Mesodermal cell (in vitro differentiated cells): ENCODE data around the gene PICALM.

Experiments used
- H3K27ac ChIP-seq: 2 replicates; pipeline ENCODE4 v1.7.0; 2013; ENCODE audit warnings: mild to moderate bottlenecking, low read depth, low read length, moderate library complexity; ENCODE audit not compliant: severe bottlenecking
- H3K36me3 ChIP-seq: 2 replicates; pipeline ENCODE4 v1.7.1; 2013; ENCODE audit warnings: mild to moderate bottlenecking, low read length, moderate library complexity; ENCODE audit not compliant: control insufficient read depth, insufficient read depth
- H3K4me1 ChIP-seq: one replicate; pipeline ENCODE4 v1.7.1; 2013; ENCODE audit warnings: mild to moderate bottlenecking, low read length; ENCODE audit not compliant: insufficient read depth, control insufficient read depth, poor library complexity, severe bottlenecking
- H3K4me3 ChIP-seq: 2 replicates; pipeline ENCODE4 v1.7.0; 2013; ENCODE audit warnings: low read length, control low read depth, mild to moderate bottlenecking; ENCODE audit not compliant: insufficient read depth, poor library complexity, severe bottlenecking; ENCODE audit errors: extremely low read depth
- H3K9me3 ChIP-seq: 2 replicates; pipeline ENCODE4 v1.7.1; 2013; ENCODE audit warnings: mild to moderate bottlenecking, low read length, moderate library complexity; ENCODE audit not compliant: control insufficient read depth
- WGBS, 2 experiments: methylation state at CpG; one replicate each; pipeline ENCODE4 v1.1.5; 2013; ENCODE audit warnings: missing lambda C conversion rate in 2 of 2; ENCODE audit not compliant: insufficient coverage in 2 of 2; 5-methylcytosine and 5-hydroxymethylcytosine counted together

PICALM gene

DNA sequence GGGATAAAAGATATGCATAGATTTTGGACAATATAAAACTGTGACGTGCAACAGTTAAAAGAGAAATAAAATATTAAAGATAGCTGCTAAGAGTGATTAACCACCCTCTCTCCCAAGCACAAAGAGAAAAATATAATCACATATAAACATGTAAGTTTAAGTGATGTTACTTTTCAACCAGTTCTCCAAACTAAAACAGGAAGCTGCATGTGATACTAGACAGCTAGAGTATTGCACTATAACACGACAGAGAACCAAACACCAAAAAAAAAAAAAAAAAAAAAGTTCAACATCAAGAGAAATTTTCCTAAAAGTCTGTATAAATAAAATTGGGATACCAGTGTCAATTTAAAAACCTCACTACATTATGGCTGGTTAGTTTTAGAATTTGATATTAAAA is 79.1 kb downstream of the PICALM start:
- peaks cover 67% of the 10 kb centered on the region for H3K36me3 ChIP-seq
- H3K9me3 ChIP-seq: no peaks in the 10 kb centered on the region
- no peaks in the 10 kb centered on the region for H3K4me1 ChIP-seq
- H3K27ac ChIP-seq: no peak overlapping the region
- no CpG with 5 or more reads among the region's 2 CpGs for WGBS, 2 experiments
- no peak overlapping the region for H3K4me3 ChIP-seq

DNA sequence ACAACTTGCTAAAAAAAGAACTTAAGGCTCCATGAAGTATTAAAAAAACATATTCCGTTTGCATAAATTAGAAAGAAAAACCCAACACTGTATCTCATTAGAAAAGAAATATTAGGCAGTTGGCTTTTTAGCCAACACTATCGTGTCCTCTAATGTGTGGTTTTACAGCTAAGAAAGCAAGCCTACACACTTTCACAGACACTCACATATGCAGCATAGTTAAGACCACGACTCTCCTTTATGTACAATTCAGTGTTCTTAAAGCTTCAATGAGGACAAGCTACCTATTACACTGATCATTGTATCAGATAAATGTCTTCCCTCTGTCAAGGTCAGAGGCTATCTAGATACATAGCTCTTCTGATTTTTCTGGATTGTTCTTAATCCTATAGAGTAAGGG is 80.1 kb downstream of the PICALM start:
- Histone ChIP-seq H3K4me3 (no peak overlapping the region), H3K27ac (no peak overlapping the region), H3K9me3 (no peaks in the 10 kb centered on the region), H3K4me1 (no peaks in the 10 kb centered on the region), H3K36me3 (peaks cover 68% of the 10 kb centered on the region)
- WGBS, 2 experiments: 94 to 100% methylated on average over 1 to 3 of the region's 3 CpGs

DNA sequence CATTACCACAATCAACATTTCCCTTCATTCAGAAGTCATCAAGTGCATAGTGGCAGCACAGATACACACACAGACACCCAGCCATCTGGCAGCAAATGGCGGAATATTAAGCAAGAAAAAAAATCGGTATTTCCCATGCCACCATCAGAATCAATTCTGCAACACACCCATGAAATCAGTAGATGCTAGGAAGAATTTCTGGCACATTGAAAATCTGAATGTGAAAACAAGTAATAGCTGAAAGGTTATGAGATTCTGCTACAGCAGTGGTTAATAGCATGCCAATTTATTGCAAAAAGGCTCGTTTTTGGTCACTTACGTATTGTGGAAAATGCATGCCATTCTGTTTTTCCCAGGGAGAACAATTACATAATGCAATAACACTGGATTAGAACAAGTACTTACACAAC is 91.1 kb downstream of the PICALM start:
- Histone ChIP-seq H3K27ac (no peak overlapping the region), H3K36me3 (peaks cover 68% of the 10 kb centered on the region), H3K4me1 (no peaks in the 10 kb centered on the region), H3K4me3 (no peak overlapping the region), H3K9me3 (no peaks in the 10 kb centered on the region)
- 83 to 100% methylated on average over 1 to 2 of the region's 4 CpGs for WGBS, 2 experiments

DNA sequence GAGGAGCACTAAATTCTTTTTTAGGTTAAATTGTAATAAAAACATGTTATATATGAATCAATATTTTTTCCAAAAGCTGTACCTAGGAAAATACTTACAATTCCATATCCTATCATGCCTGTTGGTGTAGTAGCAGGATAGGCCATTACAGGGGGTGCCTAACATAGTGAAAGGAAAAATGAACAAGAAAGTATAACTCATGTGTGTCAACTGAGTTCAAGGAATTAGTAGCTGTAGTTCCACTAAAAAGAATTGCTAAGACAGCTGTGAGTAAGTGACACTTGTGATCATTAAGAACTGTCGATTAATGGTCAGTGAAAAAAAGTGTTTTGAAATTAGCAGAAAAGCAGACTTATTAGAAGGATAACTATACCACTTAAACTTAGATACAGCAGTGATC is 92.4 kb downstream of the PICALM start:
- H3K4me1 ChIP-seq: no peaks in the 10 kb centered on the region
- H3K4me3 ChIP-seq: no peak overlapping the region
- H3K36me3 ChIP-seq: peaks cover 73% of the 10 kb centered on the region
- H3K27ac ChIP-seq: no peak overlapping the region
- no peaks in the 10 kb centered on the region for H3K9me3 ChIP-seq
- no CpG with 5 or more reads among the region's 1 CpG for WGBS, 2 experiments

DNA sequence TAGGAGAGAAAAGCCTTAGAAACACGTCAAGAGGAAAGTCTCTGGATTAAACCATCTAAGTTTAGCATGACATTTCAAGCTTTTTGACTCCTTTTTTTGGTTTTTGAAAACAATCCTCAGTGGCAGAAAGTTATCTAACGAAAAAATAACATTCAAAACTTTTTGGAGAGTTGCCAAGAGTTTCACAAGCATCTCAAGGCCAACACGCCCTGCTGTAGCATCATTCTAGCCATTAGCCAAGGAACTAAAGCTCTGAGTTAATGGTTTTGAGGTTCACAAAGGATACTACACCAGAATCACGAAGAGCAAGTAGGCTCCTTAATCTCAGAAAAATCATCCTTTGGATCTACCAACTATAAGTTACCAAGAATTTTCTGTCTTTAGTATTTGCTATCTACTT is 94.8 kb downstream of the PICALM start:
- H3K9me3 ChIP-seq: no peaks in the 10 kb centered on the region
- H3K36me3 ChIP-seq: peaks cover 74% of the 10 kb centered on the region
- H3K27ac ChIP-seq: no peak overlapping the region
- H3K4me1 ChIP-seq: peaks cover under 1% of the 10 kb centered on the region
- 90 to 100% methylated on average over 2 of the region's 4 CpGs for WGBS, 2 experiments
- H3K4me3 ChIP-seq: no peak overlapping the region

DNA sequence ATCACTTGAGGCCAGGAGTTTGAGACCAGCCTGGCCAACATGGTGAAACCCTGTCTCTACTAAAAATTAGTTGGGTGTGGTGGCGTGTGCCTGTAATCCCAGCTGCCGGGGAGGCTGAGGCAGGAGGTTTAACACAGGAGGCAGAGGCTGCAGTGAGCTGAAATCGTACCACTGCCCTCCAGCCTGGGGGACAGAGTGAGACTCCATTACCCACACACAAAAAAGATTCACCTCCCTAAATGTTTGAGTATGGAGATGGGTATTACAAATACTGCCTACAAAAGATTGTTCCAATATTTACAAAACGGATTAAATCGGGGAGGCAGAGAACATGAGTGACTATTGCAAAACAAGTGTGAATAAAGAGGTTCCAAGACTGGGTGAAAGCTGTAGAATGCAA is 98.3 kb downstream of the PICALM start:
- Histone ChIP-seq H3K9me3 (no peaks in the 10 kb centered on the region), H3K4me3 (no peak overlapping the region), H3K36me3 (peaks cover 82% of the 10 kb centered on the region), H3K4me1 (peaks cover 4% of the 10 kb centered on the region), H3K27ac (no peak overlapping the region)
- 83 to 96% methylated on average over 1 to 4 of the region's 5 CpGs for WGBS, 2 experiments

DNA sequence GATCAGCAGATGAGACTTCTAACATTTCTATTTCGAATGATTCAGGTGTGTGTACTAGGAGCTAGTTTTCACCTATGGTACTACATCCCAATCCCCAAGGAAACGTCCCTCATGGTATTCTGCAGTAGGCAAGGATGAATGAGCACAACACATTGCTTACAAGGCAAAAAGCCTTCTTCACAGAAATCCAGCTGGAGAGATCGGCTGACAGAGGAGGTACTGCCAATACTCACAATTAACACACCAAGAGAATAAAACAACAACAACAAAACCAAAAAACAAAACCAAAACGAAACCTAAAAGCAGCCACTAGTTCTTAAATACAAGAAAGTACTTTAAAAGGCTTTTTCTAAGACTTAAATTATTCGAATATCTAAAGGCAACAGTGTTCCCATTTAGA is 101.4 kb downstream of the PICALM start:
- Histone ChIP-seq H3K27ac (no peak overlapping the region), H3K4me3 (no peak overlapping the region)
- 81 to 100% methylated on average over 1 to 2 of the region's 5 CpGs for WGBS, 2 experiments

DNA sequence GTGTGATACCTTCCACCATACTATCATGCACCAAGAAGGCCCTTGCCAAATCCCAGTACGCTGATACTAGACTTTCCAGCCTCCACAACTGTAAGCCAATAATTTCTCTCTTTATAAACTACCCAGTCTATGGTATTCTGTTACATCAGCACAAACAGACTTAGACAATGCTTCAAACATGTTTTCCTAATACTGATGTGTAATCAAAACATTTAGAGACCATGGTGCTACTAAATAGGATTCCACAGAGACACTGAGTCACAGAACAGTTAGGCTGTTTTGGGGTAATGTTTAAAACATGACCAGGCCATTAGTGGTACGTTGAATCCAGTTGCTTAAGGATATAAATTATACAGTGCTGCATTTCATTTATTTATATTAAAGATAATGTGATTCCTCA is 103.7 kb downstream of the PICALM start:
- peaks cover 4% of the 10 kb centered on the region for H3K4me1 ChIP-seq
- 100% methylated on average over 1 of the region's 2 CpGs for WGBS, 2 experiments
- H3K36me3 ChIP-seq: peaks cover 78% of the 10 kb centered on the region
- H3K9me3 ChIP-seq: no peaks in the 10 kb centered on the region
- no peak overlapping the region for H3K4me3 ChIP-seq
- H3K27ac ChIP-seq: no peak overlapping the region

More for the DNA sequence above, 101.4 kb downstream of the PICALM start:
- Histone ChIP-seq H3K36me3 (peaks cover 83% of the 10 kb centered on the region), H3K9me3 (no peaks in the 10 kb centered on the region), H3K4me1 (peaks cover 4% of the 10 kb centered on the region)

DNA sequence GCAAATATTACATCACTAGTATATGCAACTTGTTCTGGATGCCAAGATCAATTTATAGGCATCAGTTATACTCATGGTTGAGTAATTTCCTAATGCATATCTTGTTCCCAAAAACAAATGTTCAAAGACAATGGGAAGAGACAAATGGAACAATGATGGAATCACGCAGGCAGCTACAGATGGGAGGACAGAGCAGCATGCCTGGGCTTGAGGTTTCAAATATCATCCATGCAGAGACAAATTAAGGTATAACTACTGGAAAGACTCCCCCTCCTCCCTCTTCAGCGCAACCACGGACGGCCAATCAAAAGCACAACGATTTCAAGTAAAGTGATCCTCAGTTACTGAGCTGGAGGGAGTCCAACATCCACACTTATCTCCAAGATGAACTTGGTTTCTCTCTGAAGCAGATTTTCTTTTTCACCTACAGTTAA is 106.9 kb downstream of the PICALM start:
- Histone ChIP-seq H3K4me3 (no peak overlapping the region), H3K4me1 (peaks cover 4% of the 10 kb centered on the region), H3K36me3 (peaks cover 80% of the 10 kb centered on the region), H3K9me3 (no peaks in the 10 kb centered on the region), H3K27ac (no peak overlapping the region)
- WGBS, 2 experiments: 70 to 90% methylated on average over 2 to 4 of the region's 5 CpGs

DNA sequence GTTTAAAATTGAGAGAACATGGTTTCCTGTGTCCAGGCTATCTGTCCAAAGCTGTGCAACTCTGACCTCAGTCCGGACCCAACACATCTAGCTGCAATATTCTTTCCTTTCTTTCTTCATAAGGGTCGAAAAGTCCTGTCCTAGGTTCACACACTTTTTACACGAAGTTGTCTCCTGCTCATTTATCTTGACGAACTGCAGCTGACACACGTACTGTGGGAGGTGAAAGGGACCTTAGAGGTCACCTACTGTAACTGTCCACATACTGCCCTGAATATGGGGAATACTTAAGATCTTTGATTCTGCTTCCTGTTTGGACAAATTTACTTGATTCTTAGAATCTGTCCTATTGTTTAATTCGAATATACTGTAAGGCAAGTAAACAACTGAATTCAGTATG is 107.8 kb downstream of the PICALM start:
- Histone ChIP-seq H3K36me3 (peaks cover 76% of the 10 kb centered on the region), H3K4me3 (no peak overlapping the region), H3K4me1 (peaks cover 12% of the 10 kb centered on the region), H3K9me3 (no peaks in the 10 kb centered on the region), H3K27ac (peak overlapping the region; percentile 16)
- 100% methylated on average over 1 of the region's 6 CpGs for WGBS, 2 experiments

DNA sequence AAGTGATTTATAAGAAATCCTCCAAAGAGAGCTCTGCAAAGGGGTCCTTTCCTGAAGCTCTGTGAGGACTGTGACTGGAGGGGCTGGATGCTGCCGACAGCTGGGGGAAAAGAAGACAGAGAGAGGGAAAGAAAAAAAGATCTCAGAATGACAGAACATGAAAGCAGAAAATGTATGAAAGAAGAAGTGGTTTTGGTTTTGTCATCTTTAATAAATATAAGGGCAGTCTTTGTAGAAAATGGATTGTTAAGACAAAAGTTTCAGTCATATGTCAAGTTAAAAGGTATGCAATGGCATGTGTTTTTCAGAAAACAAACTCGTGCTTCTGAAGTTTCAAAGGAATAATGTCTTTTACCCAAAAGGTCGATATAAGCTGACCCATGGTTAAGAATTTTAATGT is 108.2 kb downstream of the PICALM start:
- Histone ChIP-seq H3K4me3 (no peak overlapping the region), H3K4me1 (peaks cover 16% of the 10 kb centered on the region), H3K9me3 (no peaks in the 10 kb centered on the region), H3K36me3 (peaks cover 72% of the 10 kb centered on the region), H3K27ac (peak overlapping the region; percentile 16)
- 87 to 100% methylated on average over 2 to 3 of the region's 3 CpGs for WGBS, 2 experiments
